GM12874 (cell line): ENCODE results near the gene NDC80.

Experiments
- CTCF ChIP-seq: IDR thresholded peaks from 2 replicates; pipeline ENCODE4 v1.5.1; 2011; ENCODE audit warnings: low read depth, mild to moderate bottlenecking, control low read depth, low read length, moderate library complexity; ENCODE audit not compliant: insufficient read depth

Gene NDC80

GRCh38 chr18:2559249-2559648 lies 12.1 kb upstream of the NDC80 start:
- TF ChIP-seq CTCF: no peak

DNA sequence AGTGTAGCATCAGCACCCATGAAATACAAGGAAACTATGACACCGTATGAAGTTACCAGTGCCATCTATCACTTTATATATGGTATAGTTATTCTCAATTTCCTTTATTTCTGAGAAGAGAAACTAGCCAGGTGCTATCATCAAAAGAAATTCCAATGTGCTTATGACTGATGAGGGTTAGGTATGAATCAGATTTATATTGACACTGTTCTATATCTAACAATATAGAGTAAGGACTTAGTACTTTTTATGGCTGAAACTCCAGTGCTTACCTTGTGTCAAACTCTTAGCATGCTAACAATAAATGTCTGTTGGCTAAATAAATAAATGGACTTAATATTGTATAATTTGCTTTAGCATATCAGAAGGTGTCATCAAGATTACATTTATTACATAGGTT lies 7.0 kb upstream of the NDC80 start:
- TF ChIP-seq CTCF: no peak

DNA sequence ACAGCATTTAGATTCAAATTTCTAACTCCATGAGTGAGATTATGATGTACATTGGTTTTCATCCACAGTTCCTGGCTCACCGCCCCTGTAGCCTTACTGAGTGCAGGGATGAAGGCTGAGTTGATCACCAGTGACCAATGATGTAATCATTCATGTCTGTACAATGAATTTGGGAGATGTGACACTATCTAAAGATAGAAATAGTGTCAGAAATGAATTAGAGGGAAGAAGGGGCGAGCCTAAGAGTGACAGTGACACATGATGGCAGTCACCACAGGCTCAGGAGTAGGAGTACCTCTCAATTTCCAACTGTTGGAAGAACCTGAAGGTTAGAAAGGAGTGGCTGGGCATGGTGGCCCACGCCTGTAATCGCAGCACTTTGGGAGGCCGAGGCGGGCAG lies 3.2 kb upstream of the NDC80 start:
- no peak for TF ChIP-seq CTCF

DNA sequence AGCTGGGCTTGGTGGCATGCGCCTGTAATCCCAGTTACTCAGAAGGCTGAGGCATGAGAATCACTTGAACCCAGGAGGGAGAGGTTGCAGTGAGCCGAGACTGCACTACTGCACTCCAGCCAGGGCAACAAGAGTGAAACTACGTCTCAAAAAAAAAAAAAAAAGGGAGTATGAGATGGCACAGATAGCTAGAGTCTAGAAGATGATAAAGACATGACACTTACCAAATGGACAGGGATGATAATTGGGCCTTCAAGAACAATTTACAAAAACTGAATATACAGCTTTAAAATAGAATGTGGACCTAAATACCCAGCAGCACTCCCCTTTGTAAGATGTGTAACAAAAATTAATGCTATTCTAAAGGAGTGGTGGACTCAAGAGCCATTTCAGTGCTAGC lies 2.8 kb upstream of the NDC80 start:
- TF ChIP-seq CTCF: no peak

GRCh38 chr18:2569338-2570207 lies 1.8 kb upstream of the NDC80 start:
- TF ChIP-seq CTCF: no peak

DNA sequence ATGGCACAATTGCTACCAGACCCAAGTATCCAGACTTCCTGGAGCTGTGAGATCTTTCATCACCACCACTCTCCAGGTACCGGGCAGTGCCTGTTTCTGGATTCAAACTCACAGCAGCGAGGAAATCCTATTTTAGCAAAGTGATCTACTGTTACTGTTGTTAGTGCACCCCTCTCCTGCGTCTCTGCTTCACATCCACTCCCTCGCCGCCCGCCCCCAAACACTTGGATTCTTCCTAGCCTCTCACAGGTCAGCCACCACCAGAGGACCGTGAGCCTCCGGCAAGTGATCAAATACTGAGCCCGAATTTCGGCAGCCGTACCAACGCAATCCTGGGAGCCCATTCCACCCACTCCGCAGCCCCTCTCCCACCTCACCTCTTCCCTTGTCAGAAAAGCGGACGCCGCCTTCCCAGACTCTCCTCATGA lies 571 bp upstream of the NDC80 start:
- TF ChIP-seq CTCF: no peak

- no peak for TF ChIP-seq CTCF
Measured at GRCh38 chr18:2572171-2572569, 813 bp downstream of the NDC80 start.
